Epithelial cell of esophagus (primary cell): ENCODE data around the gene DDX5.

Experiments
- DNase-seq: peaks from one replicate; pipeline ENCODE4 v3.0.0; 2010; ENCODE audit warnings: low read depth
- H3K4me3 ChIP-seq: 2 replicates; pipeline ENCODE4 v1.5.1; 2011; ENCODE audit warnings: mild to moderate bottlenecking, low read length, control low read depth
- CTCF ChIP-seq: IDR thresholded peaks from 2 replicates; pipeline ENCODE4 v1.5.1; 2011; ENCODE audit warnings: low read depth, mild to moderate bottlenecking, low read length, control low read depth, inconsistent platforms; ENCODE audit not compliant: insufficient read depth; ENCODE audit errors: missing control alignments

Gene DDX5

GRCh38 chr17:64532409-64532808 is 26.3 kb upstream of the DDX5 start:
- no peak for DNase-seq
- H3K4me3 ChIP-seq = no peak overlapping the region
- no peak for TF ChIP-seq CTCF

DNA sequence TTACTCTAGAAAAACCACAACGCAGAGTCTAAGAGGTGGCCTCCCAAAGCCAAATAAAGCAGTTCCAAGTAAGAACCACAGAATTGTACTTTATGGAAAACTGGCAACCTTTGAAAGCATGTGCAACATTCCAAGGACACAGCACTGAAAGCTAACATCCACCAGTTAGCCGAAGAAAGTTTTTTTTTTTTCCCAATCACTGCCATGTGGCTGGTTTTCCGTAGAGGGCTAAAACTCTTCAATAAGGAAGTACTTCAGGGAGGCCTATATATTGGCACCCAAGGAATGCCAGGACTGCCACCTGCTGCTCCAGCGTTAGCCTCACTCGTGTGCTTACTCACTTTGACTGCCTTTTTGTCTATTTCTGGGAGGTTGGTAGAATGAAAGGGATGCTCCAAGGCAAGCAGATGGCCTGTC is 25.9 kb upstream of the DDX5 start:
- DNase-seq = no peak
- H3K4me3 ChIP-seq = no peak overlapping the region
- no peak for TF ChIP-seq CTCF

GRCh38 chr17:64529221-64529620 is 23.1 kb upstream of the DDX5 start:
- DNase-seq = no peak
- TF ChIP-seq CTCF = no peak
- H3K4me3 ChIP-seq = no peak overlapping the region

GRCh38 chr17:64527914-64528313 is 21.8 kb upstream of the DDX5 start:
- H3K4me3 ChIP-seq = no peak overlapping the region
- no peak for TF ChIP-seq CTCF
- DNase-seq = no peak

GRCh38 chr17:64520359-64520758 is 14.3 kb upstream of the DDX5 start:
- no peak overlapping the region for H3K4me3 ChIP-seq
- no peak for TF ChIP-seq CTCF
- DNase-seq = no peak

GRCh38 chr17:64519601-64520000 is 13.5 kb upstream of the DDX5 start:
- TF ChIP-seq CTCF = no peak
- no peak overlapping the region for H3K4me3 ChIP-seq

GRCh38 chr17:64515829-64516228 is 9.7 kb upstream of the DDX5 start:
- H3K4me3 ChIP-seq = no peak overlapping the region
- TF ChIP-seq CTCF = no peak
- no peak for DNase-seq

More at GRCh38 chr17:64519601-64520000, 13.5 kb upstream of the DDX5 start:
- DNase-seq = no peak
